GM04504 (cell line): ENCODE data around the gene SYNE1.

ENCODE experiments used
- DNase-seq: peaks from one replicate; pipeline ENCODE4 v3.0.0-alpha.2; 2012; ENCODE audit warnings: low read depth

SYNE1 gene

DNA sequence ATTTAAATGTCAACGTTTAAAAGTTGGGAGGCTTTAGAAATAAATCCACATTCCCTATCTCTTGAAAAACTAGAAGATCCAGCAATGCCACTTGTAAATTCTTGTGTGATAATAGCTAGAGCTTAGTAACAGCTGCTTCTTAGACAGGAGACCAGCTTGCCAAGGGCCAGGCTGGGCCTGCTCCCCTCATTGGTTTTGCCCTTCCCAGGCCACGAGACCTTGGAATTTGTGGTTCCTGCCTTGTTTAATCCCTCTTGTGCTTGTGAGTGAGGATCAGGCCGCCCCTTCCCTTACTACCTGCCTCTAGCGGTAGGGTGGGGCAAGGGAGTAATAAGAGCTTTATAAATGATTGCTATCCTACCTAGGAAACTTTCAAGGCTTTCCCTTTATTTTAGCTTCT lies 363.5 kb downstream of the SYNE1 start:
- DNase-seq, result no peak

- DNase-seq, result no peak
These were observed 364.2 kb downstream of the SYNE1 start for GRCh38 chr6:152273002-152273401.

- DNase-seq, result no peak
These were observed 364.7 kb downstream of the SYNE1 start for GRCh38 chr6:152272486-152272885.

DNA sequence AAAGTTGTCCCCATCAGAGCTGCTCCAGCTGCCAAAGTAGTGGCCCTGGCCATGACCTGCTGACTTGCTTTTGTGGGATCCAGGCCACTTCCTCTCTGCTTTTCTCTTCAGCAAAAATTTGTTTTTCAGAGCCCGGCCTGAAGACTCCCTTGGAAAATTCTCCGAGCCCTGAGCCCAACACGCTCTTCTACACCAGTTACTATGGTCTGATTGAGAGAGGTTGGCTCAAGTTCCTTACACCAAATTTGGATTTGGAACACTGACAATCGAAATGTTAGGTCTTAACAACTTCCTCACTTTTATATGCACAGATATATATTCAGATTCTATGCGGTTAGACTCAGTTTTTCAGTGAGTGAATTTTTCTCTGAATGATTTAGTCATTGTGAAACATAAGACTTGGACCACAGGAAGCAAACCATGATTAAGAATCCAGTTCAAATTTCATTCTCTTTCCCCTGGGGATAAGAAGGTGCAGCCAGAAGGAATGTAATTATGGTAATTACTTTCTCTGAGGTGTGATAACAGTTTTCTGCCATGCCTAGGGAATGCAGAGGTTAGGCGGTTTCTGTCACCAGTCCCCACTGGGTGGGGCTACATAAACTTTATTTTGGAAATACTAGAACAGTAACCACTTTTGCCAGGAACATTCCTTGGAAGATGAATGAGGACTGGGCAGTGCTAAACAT lies 365.2 kb downstream of the SYNE1 start:
- DNase-seq, result no peak

DNA sequence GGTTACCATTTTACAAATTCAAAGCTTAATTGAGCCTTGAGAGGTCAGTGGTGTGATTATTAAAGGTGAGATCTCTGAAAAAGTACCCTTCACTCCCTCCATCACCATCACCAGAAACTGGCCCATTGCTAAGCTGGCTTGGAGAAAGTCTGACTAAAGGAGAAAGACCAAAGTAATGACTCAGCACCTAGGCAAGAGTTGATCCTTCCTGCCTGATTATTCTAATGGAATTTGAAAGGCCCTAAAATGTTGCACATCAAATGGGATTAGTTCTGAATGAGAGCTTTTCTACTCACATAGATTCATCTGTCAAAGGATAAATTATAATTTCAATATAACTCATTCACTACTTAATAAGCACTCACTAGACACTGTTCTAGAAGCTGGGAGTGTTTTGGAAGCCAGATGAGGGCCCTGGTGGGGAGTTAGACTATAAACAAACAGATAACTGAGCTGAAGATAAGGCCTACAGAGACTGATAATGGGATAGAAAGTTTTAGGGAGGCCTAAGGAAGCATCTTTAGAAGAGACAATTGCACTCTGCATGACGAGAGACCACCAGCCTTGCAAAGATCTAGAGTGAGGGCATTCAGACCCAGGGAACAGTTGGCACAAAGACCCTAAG lies 366.7 kb downstream of the SYNE1 start:
- DNase-seq, result no peak

GRCh38 chr6:152268846-152269442 lies 368.2 kb downstream of the SYNE1 start:
- DNase-seq, result no peak

- DNase-seq, result no peak
These were observed 369.0 kb downstream of the SYNE1 start for GRCh38 chr6:152267967-152268845.

- DNase-seq, result no peak
These were observed 371.5 kb downstream of the SYNE1 start for GRCh38 chr6:152265651-152266050.

DNA sequence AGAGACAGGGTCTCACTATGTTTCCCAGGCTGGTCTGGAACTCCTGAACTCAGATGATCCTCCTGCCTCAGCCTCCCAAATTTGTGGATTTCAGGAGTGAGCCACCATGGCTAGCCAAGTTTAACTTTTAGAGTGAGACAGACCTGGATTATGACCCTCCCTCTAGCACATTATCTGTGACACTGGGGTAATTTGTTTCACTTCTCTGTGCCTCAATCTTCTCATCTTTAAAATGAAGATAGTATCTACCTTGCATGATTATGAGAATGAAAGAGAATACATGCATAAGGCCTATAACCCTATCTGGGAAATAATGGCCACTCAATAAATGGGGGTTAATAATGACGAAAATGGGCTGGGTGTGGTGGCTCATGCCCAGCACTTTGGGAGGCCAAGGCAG lies 373.6 kb downstream of the SYNE1 start:
- DNase-seq, result no peak

DNA sequence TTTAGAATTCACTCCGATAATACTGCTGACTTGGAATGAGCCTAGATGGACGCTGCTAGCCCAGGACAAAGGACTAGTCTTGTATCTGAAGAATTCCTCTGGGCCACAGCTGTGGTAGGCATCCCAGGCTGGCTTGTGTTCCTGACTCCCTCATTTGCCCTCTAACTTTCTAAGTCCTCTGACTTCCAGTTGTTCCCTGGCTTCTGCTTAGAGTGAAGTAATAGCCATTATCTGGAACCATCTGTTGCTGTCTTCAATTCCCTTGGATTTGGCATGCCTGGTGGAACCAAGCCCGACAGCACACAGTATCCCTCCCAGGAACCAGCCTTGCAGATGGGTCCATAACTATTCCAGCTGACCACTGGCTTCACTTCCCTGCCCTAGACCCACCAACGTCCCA lies 376.0 kb downstream of the SYNE1 start:
- no peak for DNase-seq

- no peak for DNase-seq
These were observed 377.9 kb downstream of the SYNE1 start for GRCh38 chr6:152259234-152259633.

DNA sequence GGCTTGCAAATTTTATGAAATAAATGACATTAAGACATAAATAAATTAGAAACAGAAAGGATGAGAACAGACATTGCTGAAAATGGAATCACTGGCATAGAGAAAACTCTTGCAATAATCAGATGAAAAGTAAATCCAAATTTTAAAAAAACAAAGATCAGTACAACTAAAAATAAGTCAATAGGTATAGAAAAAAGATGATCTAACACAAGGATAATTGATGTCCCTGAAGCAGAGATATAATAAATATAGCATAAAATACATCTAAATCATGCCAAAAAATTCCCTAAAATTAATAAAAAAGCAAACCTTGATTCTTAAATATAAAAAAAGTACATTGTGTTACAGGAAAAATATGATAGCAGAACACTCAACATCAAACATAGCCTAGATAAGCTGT lies 379.6 kb downstream of the SYNE1 start:
- no peak for DNase-seq

GRCh38 chr6:152250127-152250526 lies 387.0 kb downstream of the SYNE1 start:
- no peak for DNase-seq

GRCh38 chr6:152248980-152249379 lies 388.2 kb downstream of the SYNE1 start:
- no peak for DNase-seq

DNA sequence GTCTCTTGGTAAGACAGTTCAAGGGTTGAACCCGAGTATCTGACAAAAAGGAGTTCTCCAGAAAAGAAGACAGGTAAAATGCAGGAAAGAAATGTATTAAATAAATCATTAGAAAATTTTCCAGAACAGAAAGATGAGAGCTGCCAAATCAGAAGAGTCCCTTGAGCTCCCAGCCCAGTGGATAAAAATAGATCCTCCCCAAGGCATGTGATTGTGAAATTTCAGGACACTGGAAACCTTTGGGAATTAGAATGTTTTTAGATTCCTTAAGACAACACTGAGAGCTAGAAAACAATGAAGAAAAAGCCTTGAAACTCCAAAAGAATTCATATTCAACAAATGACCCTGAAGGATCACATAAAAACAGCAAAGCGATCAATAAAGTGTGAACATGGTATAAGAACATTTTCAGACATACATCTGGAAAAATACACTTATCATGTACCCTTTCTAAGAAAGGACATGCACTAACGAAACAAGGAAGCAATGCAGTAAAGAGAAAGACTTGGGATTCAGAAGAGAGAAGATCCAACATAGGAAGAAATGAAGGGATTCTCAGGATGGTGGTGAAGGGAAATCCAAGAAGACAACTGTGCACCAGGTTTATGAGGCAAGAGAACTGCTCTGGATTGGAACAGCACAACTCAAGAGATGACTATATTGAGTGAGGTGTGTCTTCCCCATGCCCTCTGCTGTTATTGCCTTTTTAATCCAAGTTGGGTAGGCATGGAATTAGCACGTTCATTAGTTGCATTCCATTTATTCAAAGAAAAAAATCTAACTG lies 390.4 kb downstream of the SYNE1 start:
- DNase-seq, result no peak

DNA sequence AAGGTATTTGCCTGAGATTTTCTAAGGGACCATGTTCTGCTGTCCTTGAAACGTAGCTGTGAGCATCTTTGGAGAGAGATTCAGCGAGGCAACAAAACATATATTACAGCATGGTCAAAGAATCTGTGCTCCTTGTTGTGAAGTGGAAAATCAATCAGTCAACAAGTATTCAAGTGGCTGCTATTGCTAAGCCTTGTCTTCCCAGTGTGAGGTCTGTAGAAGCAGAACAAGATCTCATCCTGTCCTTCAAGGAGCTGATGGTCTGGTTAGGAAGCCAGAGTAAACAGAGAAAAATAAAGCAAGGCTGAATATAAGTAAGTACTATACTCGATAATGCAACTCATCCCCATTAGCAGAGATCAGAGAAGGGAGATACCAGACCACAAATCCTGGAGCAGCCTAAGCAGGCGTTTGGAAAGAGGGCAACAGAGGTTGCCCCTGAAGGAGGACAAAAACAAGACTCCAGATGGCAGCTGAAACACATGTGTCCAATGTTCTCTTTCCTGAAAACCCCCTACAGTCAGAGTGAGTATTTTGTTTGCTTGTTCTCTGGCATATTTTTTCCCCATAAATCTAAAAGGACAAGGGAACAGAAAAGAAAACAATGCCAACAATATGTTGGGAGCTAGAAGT lies 392.0 kb downstream of the SYNE1 start:
- no peak for DNase-seq

GRCh38 chr6:152241013-152241766 lies 396.0 kb downstream of the SYNE1 start:
- no peak for DNase-seq

- no peak for DNase-seq
These were observed 396.7 kb downstream of the SYNE1 start for GRCh38 chr6:152240436-152240835.

DNA sequence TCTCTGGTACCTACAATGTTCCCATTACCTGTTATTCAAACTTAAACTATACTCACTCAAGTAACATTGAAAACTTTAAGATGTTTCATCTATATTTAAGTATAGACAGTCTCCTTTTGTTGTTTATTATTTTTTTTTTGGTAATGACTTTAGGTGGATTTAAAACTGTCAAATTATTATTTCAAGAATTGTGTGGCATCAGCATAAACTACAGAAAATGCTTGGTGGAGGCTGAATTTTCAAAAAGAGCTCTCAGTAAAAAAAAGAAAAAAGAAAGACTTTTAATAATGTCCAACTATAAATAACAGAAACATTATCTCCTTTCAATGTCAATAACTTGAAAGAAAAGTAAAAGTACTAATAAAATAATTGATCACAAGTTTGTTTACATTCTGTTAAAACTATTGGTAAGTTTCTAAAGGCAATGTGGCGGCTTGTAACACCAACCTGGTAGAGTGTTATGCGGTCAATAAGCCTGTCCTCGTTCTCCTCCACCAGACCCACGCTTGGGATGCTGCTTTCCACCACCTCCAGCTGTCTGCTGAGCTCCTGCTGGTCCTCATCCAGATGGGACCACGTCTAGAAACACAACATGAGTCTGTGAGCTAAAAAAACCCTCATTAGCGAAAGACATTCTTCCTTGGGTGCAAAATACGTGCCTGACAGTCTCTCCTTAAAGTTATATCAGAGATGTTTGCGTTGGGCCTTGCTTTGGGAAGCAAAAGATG lies 400.6 kb downstream of the SYNE1 start:
- no peak for DNase-seq
